Ramos (cell line): ENCODE results near the gene CD40.

Experiments used
- in situ Hi-C: fragments of 300-500 bp; cut with MboI; formaldehyde crosslinking; loops from one replicate; pipeline ENCODE4 v1.14.3; 2022; ENCODE audit warnings: low sequenced_read_pairs; ENCODE audit not compliant: unreplicated experiment

The CD40 gene

DNA sequence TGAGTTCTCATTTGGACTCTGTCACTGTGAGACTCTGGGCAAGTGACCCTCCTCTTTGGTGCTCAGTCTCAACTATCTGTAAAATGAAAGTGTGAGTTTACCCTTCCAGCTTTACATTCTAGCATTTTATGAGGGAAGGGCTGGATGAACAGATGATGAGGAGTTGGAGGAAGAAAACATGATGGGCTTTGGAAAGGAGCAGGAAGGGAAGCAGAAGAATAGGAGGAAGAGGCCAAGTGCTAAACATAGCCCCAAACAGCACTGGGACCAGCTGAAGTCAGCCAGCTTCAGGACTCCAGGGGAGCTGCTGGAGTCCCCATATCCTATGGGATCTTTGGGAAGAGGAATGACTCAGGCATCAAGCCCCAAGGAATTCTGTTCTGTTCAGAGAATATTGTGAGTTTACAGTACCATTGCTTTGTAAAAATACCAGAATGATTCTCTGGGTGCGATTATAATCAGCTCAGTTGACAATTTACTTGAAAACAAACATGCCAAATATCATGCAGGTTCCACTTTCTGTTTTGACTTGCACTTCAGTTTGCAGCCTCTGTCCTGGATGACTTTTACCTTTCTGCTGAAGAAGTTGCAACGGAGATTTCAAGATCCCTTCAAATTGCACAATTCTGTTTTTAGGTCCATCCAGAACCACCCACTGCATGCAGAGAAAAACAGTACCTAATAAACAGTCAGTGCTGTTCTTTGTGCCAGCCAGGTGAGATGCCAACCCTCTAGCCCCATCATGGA lies 3.2 kb downstream of the CD40 start:
- in situ Hi-C loops = no loop called here

DNA sequence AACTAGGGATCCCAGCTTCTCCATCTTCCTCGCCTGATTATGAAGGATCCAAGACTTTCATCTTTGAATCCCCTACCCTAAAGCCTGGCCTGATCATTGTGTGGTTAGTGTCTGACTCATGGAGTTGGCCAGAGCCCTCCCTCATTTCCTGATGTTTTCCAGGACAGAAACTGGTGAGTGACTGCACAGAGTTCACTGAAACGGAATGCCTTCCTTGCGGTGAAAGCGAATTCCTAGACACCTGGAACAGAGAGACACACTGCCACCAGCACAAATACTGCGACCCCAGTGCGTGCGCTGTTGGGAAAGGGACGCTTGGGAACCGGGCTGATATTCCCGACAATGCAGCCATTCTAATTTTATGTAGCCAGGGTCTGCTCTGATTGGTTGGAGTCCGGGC lies 4.0 kb downstream of the CD40 start:
- in situ Hi-C loops = no loop called here

DNA sequence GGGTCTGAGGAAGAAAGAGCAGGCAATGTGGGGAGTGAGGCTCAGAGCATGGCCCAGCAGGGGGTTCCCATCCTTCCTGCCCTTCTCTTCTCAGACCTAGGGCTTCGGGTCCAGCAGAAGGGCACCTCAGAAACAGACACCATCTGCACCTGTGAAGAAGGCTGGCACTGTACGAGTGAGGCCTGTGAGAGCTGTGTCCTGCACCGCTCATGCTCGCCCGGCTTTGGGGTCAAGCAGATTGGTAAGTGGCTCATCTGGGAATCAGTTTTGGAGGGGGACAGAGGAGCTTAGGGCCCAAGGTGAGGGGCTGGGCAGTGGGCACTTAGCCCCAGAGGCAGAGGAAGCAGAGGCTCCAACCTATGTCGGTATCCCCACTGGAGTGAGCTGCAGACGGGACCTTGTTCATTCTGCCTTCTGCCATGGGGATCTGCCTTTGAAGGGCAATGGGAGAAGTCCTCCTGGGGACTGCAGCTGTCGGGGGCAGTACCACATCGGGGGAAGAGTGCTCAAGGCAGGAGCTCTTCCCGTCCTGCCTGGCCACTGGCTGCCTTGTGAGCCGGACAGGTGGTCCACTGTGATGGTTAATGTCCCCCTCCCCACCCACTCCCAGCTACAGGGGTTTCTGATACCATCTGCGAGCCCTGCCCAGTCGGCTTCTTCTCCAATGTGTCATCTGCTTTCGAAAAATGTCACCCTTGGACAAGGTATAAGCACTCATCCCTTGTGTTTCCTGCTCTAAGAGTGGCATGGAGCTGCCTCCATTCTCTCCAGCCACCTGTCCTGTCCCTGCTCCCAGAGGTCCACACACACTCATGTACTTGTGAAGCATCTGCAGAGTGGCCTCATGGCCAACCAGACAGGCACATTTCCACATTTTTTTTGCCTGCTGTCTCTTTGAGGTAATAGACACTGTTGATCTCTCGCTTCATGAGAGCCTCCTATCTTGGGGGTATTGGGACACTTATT lies 4.7 kb downstream of the CD40 start:
- in situ Hi-C loops = no loop called here

DNA sequence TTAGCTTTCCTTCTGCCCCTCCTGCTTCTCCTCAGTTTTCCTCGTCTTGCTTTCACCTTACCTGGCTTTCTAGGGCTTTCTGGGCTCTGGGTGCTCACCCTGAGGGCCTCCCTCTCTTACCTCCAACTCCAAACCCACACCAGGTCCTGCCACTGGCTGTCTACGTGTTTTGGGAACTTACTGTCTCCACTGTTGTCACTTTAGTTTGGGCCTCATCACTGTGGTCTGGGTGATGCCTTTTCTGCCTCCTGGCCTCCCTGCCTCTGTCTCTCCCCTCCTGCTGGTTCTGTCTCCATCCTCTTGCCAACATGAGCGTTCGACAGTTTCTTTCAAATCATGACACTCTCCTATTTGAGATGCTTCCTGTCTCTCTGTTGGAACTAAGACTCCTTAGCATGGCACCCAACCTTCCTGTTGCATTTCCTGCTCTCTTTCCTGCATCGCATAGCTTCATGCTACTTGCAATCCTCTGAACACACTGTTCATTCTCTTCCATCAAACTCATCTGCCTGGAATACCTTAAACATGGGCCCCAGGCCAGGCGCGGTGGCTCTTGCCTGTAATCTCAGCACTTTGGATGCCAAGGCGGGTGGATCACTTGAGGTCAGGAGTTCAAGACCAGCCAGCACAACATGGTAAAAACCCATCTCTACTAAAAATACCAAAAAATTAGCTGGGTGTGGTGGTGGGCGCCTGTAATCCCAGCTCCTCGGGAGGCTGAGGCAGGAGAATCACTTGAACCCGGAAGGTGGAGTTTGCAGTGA lies 5.5 kb downstream of the CD40 start:
- in situ Hi-C loops = no loop called here

DNA sequence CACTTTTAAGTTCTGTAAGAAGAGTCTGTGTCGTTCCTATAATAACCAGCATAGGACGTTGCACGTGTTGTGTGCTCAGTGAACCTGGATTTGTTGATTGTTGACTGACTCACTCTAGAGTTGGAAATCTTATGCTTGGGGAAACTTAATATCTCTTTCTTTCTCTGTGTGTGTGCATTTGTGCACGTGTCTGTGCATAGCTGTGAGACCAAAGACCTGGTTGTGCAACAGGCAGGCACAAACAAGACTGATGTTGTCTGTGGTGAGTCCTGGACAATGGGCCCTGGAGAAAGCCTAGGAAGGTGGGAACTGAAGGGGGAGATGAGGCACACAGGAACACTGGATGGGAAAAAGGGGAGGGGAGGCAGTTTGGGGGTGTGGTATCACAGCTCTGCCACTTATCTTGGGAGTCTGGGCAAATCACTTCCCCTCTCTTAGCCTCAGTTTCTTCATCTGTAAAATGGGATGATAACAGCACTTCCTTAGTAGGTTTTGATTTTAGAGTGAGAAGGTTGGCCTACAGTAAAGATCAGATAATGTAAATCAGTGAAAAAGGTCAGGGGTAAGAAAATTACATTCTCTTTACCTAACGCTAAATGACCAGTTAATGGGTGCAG lies 8.4 kb downstream of the CD40 start:
- in situ Hi-C loops = no loop called here

DNA sequence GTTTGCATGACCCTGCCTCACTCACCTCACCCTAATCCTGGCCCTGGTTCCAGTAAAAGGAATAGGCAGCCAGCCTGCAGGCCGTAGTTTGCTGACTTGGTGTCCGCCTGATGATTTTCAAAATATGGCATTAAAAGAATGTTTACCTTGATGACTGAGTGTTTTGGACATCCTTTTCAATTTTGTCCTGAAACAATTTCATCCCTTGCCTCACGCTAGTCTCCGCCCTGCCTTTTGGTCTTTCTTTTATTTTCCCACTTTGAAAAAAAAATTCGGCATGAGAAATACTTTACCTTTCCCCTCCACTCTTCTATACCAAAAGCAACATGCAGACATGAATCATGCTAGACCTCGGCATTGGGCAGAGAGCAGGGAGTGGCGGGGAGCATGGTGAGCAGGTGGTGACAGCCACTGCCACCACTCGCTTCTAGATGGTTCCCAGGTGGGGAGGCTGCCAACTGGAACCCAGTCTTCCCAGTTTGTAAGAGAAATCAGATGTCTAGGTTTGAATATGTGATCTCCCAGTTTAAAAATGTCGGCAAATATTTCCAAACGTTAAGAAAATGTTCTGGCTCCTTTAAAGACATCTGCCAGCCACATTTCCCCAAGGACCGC lies 9.4 kb downstream of the CD40 start:
- in situ Hi-C loops = no loop called here

DNA sequence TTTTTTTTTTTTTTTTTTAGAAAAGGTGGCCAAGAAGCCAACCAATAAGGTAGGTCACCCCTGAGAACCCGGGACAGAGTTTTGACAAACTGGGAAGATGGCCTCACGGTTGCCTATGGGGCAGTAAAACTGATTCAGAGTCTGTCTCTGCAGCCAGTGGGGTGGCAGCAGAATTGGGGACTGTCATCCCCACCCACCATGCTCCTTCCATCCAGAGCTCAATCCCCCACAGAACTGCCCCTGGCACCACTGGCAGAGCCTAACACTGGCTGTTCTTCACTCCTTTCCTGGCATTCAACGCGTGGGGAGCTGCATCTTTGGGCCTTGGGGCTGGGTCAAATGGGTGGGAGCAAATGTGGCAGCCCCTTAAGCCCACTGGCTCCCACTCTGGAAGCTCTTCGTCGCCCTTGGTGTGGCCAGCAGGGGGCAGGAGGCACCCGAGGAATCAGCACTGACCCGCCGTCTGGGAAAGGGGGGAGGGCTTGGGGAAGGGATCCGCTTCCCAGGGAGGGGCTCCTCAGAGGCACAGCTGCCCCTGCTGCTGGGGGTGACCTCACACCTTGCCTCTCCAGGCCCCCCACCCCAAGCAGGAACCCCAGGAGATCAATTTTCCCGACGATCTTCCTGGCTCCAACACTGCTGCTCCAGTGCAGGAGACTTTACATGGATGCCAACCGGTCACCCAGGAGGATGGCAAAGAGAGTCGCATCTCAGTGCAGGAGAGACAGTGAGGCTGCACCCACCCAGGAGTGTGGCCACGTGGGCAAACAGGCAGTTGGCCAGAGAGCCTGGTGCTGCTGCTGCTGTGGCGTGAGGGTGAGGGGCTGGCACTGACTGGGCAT lies 10.4 kb downstream of the CD40 start:
- in situ Hi-C loops = no loop called here

DNA sequence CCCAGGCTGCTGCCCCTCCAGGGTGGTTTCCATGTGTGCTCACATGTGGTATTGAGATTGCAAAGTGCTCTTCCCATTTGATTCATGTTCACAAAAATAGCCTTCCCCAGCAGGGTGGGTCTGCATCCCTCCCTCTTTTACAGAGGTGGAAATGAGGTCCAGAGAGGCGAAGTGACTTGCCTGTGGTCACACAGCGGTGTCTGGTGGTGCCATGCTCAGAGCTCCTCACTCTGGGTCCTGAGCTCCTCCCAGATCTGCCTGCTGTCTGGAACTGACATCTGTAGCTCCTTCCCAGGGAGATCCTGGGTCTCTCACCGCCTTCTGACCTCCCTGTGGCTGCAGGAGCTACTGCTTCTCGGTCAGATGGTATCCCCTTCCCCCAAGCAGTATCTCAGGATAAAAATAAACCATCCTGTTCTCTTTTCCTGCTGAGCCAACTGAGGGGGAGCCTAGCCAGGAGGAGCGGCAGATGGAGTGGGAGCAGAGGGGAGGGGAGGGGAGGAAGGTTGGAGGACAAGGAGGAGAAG lies 11.9 kb downstream of the CD40 start:
- in situ Hi-C loops = no loop called here

DNA sequence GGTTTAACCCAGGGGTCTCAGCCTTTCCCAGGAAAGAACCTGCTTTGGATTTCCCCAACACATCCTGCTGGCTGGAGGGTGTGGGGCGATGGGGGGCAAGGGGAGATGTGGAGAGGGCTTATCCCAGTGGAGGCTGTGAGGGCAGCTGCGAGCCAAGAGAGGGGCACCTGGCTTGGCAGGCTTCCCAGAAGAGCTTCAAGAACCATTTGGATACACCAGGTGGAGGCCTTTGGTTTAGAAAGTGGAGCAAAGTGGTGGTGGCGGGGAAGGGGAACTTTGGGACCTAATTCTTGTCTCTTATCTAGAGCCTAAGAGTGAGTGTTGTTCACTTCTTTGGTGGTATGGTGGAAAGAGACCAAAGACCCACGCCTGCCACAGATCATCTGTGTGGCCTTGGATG lies 12.4 kb downstream of the CD40 start:
- in situ Hi-C loops = no loop called here

DNA sequence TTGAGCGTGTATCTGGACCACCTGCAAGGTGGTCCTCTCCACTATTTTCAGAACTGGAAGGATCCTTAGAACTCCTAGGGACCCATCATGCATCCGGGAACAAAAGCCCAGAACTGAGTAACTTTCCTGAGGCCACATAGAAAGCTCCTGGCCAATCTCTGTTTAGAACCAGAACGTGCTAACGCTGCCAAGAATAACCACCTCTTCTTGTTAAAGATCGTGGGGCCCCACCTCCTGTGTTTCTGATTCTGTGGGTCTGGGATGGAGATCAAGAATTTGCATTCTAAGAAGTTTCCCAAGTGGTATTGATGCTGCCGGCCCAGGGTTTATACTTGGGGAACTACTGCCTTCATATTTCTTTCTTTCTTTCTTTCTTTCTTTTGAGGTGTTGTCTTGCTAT lies 13.3 kb downstream of the CD40 start:
- in situ Hi-C loops = no loop called here

DNA sequence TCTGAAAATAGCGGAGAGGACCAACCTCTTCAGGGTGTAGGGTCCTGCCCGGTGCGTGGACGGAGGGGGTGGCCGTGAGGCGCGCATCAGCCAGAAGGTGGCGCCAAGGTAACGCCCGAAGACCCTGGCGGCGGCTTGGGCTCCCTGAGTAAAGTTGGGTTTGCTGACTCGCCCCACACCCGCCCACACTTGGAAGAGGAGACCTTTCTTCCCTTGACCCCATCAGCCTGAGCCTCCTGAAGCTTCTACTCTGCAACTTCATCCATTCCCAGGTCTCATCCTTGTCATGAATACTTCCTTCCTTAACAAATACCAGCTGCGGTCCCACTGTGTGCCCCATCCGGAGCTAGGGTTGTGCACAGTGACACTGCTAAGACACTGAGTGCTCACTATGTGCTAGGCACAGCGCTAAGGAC lies 14.6 kb downstream of the CD40 start:
- in situ Hi-C loops = no loop called here

DNA sequence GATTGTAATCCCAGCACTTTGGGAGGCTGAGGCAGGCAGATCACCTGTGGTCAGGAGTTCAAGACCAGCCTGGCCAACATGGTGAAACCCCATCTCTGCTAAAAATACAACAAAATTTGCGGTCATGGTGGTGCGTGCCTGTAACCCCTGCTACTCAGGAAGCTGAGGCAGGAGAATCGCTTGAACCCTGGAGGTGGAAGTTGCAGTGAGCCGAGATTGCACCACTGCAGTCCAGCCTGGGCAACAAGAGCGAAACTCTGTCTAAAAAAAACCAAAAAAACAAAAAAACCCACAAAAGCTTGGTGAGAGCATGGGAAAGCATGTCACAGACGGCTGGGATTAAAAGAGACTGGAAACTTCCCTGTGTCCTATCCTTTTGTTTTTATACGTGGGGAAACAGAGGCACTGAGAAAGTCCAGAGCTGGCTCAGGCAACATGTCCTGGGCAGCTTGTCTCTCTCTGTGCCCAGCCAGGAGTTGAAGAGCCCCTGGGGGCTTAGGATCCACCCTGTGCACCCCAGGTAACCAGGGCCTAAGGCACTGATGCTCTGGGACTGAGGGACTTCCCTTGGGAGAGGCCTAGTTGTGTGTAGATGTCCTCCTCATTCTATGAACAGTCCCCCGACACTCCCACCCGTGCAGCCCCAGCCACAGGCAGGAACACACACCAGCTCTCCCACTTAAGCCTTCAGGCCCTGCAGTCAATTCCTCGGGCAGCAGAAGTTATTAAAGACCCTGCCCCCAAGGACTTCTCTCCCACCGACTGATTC lies 16.0 kb downstream of the CD40 start:
- in situ Hi-C loops = no loop called here

DNA sequence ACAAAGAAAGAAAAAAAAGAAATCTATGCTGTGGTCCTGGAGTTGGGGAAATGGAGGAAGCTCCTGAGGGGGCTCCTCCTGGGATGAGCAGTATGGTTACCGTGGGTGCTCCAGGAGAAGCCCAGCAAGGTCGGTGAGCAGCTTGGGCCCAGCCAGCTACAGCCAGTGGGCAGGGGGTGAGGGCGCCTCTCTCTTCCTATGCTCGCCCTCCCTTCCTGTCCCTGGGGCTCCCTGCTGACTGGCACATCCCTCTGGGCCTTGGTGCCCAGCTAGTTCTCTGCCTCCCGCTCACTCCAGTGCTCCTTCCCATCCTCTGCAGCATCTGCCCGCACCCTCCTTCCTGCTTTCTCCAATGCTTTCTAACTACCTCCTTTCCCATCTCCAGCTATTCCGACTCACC lies 16.6 kb downstream of the CD40 start:
- in situ Hi-C loops = no loop called here

DNA sequence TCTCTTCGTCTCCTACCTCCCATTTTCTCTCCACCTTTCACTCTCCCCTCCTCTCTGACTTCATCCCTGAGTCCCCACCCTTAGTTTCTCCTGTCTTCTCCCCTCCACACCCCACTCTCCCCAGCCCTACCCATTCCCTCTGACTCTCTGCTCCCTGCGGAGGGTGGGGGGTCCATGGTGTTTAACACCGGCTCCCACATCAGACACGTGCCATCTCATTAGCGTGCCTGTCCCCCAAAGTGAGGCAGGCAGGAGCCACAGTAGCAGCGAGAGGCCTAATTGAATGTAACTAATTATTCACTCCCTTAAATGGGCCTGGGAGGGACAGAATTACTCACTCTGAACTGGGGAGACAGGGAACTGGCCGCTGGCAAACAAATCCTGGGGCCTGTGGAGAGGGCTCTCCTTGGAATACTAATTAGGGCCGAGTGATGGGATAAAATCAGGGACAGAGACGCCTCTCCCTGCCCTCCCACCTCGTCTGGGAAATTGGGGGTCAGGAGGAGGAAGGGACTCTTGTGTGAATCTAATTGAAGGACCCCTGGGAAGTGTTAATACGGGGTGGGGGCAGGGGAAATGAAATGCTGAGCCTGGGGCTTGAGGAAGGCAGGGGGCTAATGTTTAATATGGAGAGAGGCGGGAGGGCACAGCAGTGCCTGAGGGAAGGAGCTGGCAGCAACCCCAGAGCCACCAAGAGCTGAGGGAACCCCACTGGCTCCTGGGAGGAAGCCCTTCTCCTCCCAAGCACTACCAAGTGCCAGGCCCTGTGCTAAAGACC lies 17.9 kb downstream of the CD40 start:
- in situ Hi-C loops = no loop called here

DNA sequence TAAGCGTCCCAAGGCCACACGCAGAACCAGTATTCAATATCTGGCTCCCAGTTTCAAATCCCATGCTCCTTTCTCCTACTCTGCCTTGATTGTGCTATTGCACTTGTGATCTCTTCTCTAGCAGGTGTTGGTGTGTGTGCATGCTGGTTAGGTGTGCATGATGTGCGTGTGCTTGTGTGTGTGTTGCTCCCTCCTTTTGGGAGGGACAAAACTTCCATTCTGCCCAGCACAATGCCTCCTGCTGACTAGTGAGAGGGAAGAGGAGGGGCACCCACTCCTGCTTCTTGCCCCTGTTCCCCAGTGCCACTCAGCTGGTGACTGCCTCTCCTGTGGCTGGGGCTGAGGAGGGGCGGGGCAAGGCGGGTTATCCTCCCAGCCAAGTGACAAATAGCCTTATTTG lies 19.7 kb downstream of the CD40 start:
- in situ Hi-C loops = no loop called here

DNA sequence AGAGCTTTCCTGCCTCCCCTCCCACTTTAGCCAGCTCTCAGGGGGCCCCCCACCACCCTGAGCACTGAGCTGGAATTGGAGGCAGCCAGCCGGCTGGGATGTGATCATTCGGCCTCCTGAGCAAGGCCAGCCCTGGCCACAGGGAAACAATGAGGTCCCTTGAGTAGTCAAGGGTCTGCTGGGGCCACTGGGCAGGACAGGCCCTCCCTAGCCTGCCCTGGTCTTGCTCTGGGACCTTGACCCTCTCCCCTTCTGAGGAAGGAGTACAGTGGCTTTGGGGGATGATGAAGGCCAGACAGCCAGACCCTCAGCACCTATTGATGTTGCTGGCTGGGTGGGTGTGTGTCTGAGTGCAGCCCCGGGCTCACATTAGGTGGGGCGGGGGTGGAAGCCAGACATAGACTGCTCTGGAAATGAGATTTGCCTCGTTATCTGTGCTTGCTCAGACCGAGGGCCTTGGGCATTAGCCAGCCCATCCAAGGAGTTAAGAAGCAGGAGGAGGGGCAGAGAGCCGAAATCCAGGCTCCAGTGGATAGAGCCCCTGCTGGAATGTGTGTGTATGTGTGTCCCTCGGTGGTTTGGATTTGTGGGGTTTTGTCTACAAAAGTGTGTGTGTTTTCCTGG lies 21.3 kb downstream of the CD40 start:
- in situ Hi-C loops = no loop called here

DNA sequence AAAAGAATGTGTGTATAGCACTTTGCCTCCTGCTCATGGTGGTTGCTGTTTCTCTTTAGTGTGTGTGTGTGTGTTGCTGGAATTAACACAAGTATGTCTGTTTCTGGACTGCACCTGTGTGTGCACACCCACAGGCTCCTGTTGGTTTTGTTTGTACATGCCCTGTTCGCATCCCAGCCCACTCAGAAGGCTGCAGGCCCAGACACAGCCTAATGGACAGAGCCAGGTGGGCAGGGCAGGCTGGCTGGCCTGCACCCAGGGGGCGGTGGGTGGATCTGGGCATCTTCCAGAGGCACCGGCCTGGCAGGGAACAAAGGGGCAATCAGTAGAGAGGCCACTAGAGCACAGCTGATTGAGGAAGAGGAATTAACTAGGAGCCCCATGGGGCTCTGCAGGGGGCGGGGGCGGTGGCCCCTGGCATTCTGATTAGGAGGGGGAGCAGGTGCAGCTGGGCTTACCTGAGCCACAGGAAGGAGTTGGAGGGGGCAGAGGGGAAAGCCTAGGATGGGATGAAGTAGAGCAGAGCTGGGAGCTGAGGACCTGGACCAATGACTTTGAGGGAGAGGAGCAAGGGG lies 21.9 kb downstream of the CD40 start:
- in situ Hi-C loops = no loop called here
